Smooth muscle cell (in vitro differentiated cells): ENCODE results near the gene MAGI1. TPM values are rescaled to one million over a fixed set of nuclear protein-coding genes. Genes with fewer than 3 reads are reported as not detected.

Experiments used
- DNase-seq: peaks from one replicate; lab custom pipeline; 2025; ENCODE audit not compliant: unreplicated experiment; lab: John Stamatoyannopoulos, UW
- H2AFZ ChIP-seq: fragments of 200-600 bp; sonication (generic); 2 replicates; pipeline ENCODE4 v1.6.0; 2016; ENCODE audit warnings: antibody characterized with exemption, low read depth, mild to moderate bottlenecking
- H3F3A ChIP-seq: fragments of 200-600 bp; sonication (generic); 2 replicates; pipeline ENCODE4 v1.6.0; 2017; ENCODE audit warnings: antibody characterized with exemption, low read depth
- H3K27ac ChIP-seq: fragments of 200-600 bp; sonication (generic); 2 replicates; pipeline ENCODE4 v1.5.1; 2016; ENCODE audit warnings: low read depth, mild to moderate bottlenecking
- H3K27me3 ChIP-seq: fragments of 200-600 bp; sonication (generic); 2 replicates; pipeline ENCODE4 v1.6.1; 2016; ENCODE audit warnings: low read depth, mild to moderate bottlenecking
- H3K36me3 ChIP-seq: fragments of 200-600 bp; sonication (generic); 2 replicates; pipeline ENCODE4 v1.5.1; 2016; ENCODE audit warnings: low read depth
- H3K4me1 ChIP-seq: fragments of 200-600 bp; sonication (generic); 2 replicates; pipeline ENCODE4 v1.5.1; 2016; ENCODE audit warnings: low read depth
- H3K4me2 ChIP-seq: fragments of 200-600 bp; sonication (generic); 2 replicates; pipeline ENCODE4 v1.6.0; 2016; ENCODE audit warnings: mild to moderate bottlenecking
- H3K4me3 ChIP-seq: fragments of 200-600 bp; sonication (generic); 2 replicates; pipeline ENCODE4 v1.5.1; 2016; ENCODE audit warnings: mild to moderate bottlenecking
- H3K79me2 ChIP-seq: fragments of 200-600 bp; sonication (generic); 2 replicates; pipeline ENCODE4 v1.6.0; 2016; ENCODE audit warnings: low read depth, mild to moderate bottlenecking
- H3K9ac ChIP-seq: fragments of 200-600 bp; sonication (generic); 2 replicates; pipeline ENCODE4 v1.6.0; 2016; ENCODE audit warnings: low read depth
- H3K9me3 ChIP-seq: fragments of 200-600 bp; sonication (generic); replicated peaks from 2 replicates; pipeline ENCODE4 v1.5.1; 2016; ENCODE audit warnings: low read depth
- H4K20me1 ChIP-seq: fragments of 200-600 bp; sonication (generic); 2 replicates; pipeline ENCODE4 v1.6.0; 2016; ENCODE audit warnings: low read depth
- CTCF ChIP-seq: fragments of 200-600 bp; sonication (generic); IDR thresholded peaks from 2 replicates; pipeline ENCODE4 v1.5.1; 2017; ENCODE audit warnings: borderline replicate concordance, mild to moderate bottlenecking, antibody characterized with exemption; ENCODE audit not compliant: insufficient read depth, poor library complexity, severe bottlenecking
- WGBS: methylation state at CpG from one replicate; pipeline ENCODE4 v1.1.7; 2016; ENCODE audit warnings: low lambda C conversion rate; 5-methylcytosine and 5-hydroxymethylcytosine counted together
- polyA plus RNA-seq: library from polyadenylated mRNA; unstranded; fragments of >200 nt; fragmentation: Nextera tagmentation; extraction: Ambion mirVana; gene quantifications from 2 replicates; pipeline ENCODE4 v1.2.1, GENCODE V29; 2016
- total RNA-seq: library from RNA; depleted of rRNA; stranded (reverse); fragments of >200 nt; gene quantifications from 2 replicates; pipeline ENCODE4 v1.2.3, GENCODE V29; 2014

The MAGI1 gene
- total and polyA plus RNA-seq, 2 experiments from 2014 or later, result 9.9 to 23.3 TPM

- H3K9ac ChIP-seq, result no peak overlapping the region
- H3K27me3 ChIP-seq, result no peaks in the 10 kb centered on the region
- TF ChIP-seq CTCF, result no peak
- no peak overlapping the region for H3K27ac ChIP-seq
- peaks cover 76% of the 10 kb centered on the region for H4K20me1 ChIP-seq
- no peaks in the 10 kb centered on the region for H3K9me3 ChIP-seq
- H3K4me3 ChIP-seq, result no peak overlapping the region
- H3K79me2 ChIP-seq, result peaks cover 3% of the 10 kb centered on the region
- H3K36me3 ChIP-seq, result no peaks in the 10 kb centered on the region
- 33% methylated on average over 8 of the region's 8 CpGs for WGBS
- DNase-seq, result no peak
- no peaks in the 10 kb centered on the region for H3F3A ChIP-seq
- no peak overlapping the region for H2AFZ ChIP-seq
- H3K4me2 ChIP-seq, result no peak overlapping the region
- no peaks in the 10 kb centered on the region for H3K4me1 ChIP-seq
Measured at GRCh38 chr3:65854606-65855304, 184.0 kb downstream of the MAGI1 start.

GRCh38 chr3:65851827-65852226, 186.9 kb downstream of the MAGI1 start:
- peaks cover 5% of the 10 kb centered on the region for H3K79me2 ChIP-seq
- no peak overlapping the region for H3K27ac ChIP-seq

DNA sequence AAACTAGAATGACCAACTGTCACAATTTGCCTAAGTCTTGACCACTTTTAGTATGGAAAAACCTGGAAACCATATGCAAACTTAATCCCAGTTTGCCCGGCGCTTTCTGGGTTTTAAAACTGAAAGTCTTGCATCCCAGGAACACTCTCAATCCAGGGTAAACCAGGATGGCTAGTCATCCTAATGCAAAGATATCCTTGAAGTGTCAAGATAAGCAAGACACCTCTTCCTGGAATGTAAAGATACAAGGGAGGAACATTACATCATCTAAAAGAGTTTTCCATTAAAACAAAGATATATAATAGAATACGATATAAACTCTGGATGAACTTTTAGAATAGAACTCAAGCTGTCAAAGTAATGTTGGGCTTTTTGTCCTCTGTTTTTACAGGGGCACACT, 188.5 kb downstream of the MAGI1 start:
- Histone ChIP-seq H4K20me1 (peaks cover 82% of the 10 kb centered on the region), H3K9me3 (no peaks in the 10 kb centered on the region), H3K36me3 (no peaks in the 10 kb centered on the region), H3K9ac (no peak overlapping the region), H2AFZ (no peak overlapping the region), H3K4me2 (no peak overlapping the region), H3K27me3 (no peaks in the 10 kb centered on the region), H3K27ac (no peak overlapping the region), H3F3A (no peaks in the 10 kb centered on the region), H3K79me2 (peaks cover 5% of the 10 kb centered on the region), H3K4me1 (no peaks in the 10 kb centered on the region), H3K4me3 (no peak overlapping the region)
- TF ChIP-seq CTCF, result no peak
- 64% methylated on average over 3 of the region's 3 CpGs for WGBS
- DNase-seq, result no peak

More at GRCh38 chr3:65851827-65852226, 186.9 kb downstream of the MAGI1 start:
- Histone ChIP-seq H3K4me1 (no peaks in the 10 kb centered on the region), H3K4me2 (no peak overlapping the region), H4K20me1 (peaks cover 84% of the 10 kb centered on the region), H3K27me3 (no peaks in the 10 kb centered on the region), H3K9ac (no peak overlapping the region), H3F3A (no peaks in the 10 kb centered on the region), H3K9me3 (no peaks in the 10 kb centered on the region), H3K4me3 (no peak overlapping the region), H3K36me3 (no peaks in the 10 kb centered on the region), H2AFZ (no peak overlapping the region)
- TF ChIP-seq CTCF, result no peak
- WGBS, result 76% methylated on average over 4 of the region's 4 CpGs
- DNase-seq, result no peak

GRCh38 chr3:65848024-65848423, 190.7 kb downstream of the MAGI1 start:
- no peaks in the 10 kb centered on the region for H3K4me1 ChIP-seq
- H3K27ac ChIP-seq, result no peak overlapping the region
- no peaks in the 10 kb centered on the region for H3F3A ChIP-seq
- H4K20me1 ChIP-seq, result peaks cover 68% of the 10 kb centered on the region
- H3K4me2 ChIP-seq, result no peak overlapping the region
- H3K4me3 ChIP-seq, result no peak overlapping the region
- H3K36me3 ChIP-seq, result no peaks in the 10 kb centered on the region
- no peak for DNase-seq
- H3K79me2 ChIP-seq, result peaks cover 5% of the 10 kb centered on the region
- WGBS, result 94% methylated on average over 7 of the region's 7 CpGs
- H3K9me3 ChIP-seq, result no peaks in the 10 kb centered on the region
- TF ChIP-seq CTCF, result no peak
- H3K9ac ChIP-seq, result no peak overlapping the region
- no peak overlapping the region for H2AFZ ChIP-seq
- H3K27me3 ChIP-seq, result no peaks in the 10 kb centered on the region
